ENCODE results near the gene RAB8A. TPM values are rescaled to one million over a fixed set of nuclear protein-coding genes. Genes with fewer than 3 reads are reported as not detected.

RAB8A gene
- total and polyA plus RNA-seq, 2 donors from 2014 or later, result 38.5 to 75.6 TPM

GRCh38 chr19:16153582-16154336 is 42.1 kb downstream of the RAB8A start:
- H3K4me1 ChIP-seq (ENCODE audit: control insufficient read depth in 2 of 3, insufficient read depth in 2 of 3, low read depth in 1 of 3, low read length in 3 of 3), result no peaks in the 10 kb centered on the region

GRCh38 chr19:16154557-16154956 is 42.9 kb downstream of the RAB8A start:
- intact Hi-C loops (cut with DNase I), result no loop called here
- Histone ChIP-seq H3K27ac (ENCODE audit: low read depth in 2 of 2, low read length in 2 of 2) (no peak overlapping the region), H3K9ac (ENCODE audit: low read length in 3 of 3) (no peak overlapping the region), H3K4me3 (ENCODE audit: low read length in 3 of 3) (no peak overlapping the region), H3K36me3 (ENCODE audit: control insufficient read depth in 2 of 3, insufficient read depth in 3 of 3, low read length in 3 of 3) (no peaks in the 10 kb centered on the region), H3K27me3 (ENCODE audit: control insufficient read depth, insufficient read depth, low read length) (no peaks in the 10 kb centered on the region), H3K9me3 (ENCODE audit: control insufficient read depth in 2 of 3, insufficient read depth in 1 of 3, low read length in 3 of 3) (no peaks in the 10 kb centered on the region), H3K4me1 (ENCODE audit: control insufficient read depth in 2 of 3, insufficient read depth in 2 of 3, low read depth in 1 of 3, low read length in 3 of 3) (no peaks in the 10 kb centered on the region)
- no peak for TF ChIP-seq CTCF (IDR thresholded peaks at IDR 0.05; ENCODE audit: borderline replicate concordance, extremely low read depth, insufficient read depth)
- FAIRE-seq, result no peak
- no peak for DNase-seq

More at GRCh38 chr19:16153582-16154336, 42.1 kb downstream of the RAB8A start:
- Histone ChIP-seq H3K9me3 (ENCODE audit: control insufficient read depth in 2 of 3, insufficient read depth in 1 of 3, low read length in 3 of 3) (no peaks in the 10 kb centered on the region), H3K4me3 (ENCODE audit: low read length in 3 of 3) (no peak overlapping the region), H3K36me3 (ENCODE audit: control insufficient read depth in 2 of 3, insufficient read depth in 3 of 3, low read length in 3 of 3) (no peaks in the 10 kb centered on the region), H3K27ac (ENCODE audit: low read depth in 2 of 2, low read length in 2 of 2) (no peak overlapping the region), H3K9ac (ENCODE audit: low read length in 3 of 3) (no peak overlapping the region), H3K27me3 (ENCODE audit: control insufficient read depth, insufficient read depth, low read length) (no peaks in the 10 kb centered on the region)
- DNase-seq (no peak), FAIRE-seq (no peak)
- no peak for TF ChIP-seq CTCF (IDR thresholded peaks at IDR 0.05; ENCODE audit: borderline replicate concordance, extremely low read depth, insufficient read depth)
- intact Hi-C loops (cut with DNase I), result no loop called here

- H3K4me3 ChIP-seq (ENCODE audit: low read length in 3 of 3), result no peak overlapping the region
- intact Hi-C loops (cut with DNase I), result no loop called here
- no peak for DNase-seq
- H3K9me3 ChIP-seq (ENCODE audit: control insufficient read depth in 2 of 3, insufficient read depth in 1 of 3, low read length in 3 of 3), result no peaks in the 10 kb centered on the region
- H3K36me3 ChIP-seq (ENCODE audit: control insufficient read depth in 2 of 3, insufficient read depth in 3 of 3, low read length in 3 of 3), result no peaks in the 10 kb centered on the region
- H3K9ac ChIP-seq (ENCODE audit: low read length in 3 of 3), result no peak overlapping the region
- H3K27ac ChIP-seq (ENCODE audit: low read depth in 2 of 2, low read length in 2 of 2), result no peak overlapping the region
- H3K27me3 ChIP-seq (ENCODE audit: control insufficient read depth, insufficient read depth, low read length), result no peaks in the 10 kb centered on the region
- FAIRE-seq, result no peak
- no peak for TF ChIP-seq CTCF (IDR thresholded peaks at IDR 0.05; ENCODE audit: borderline replicate concordance, extremely low read depth, insufficient read depth)
- H3K4me1 ChIP-seq (ENCODE audit: control insufficient read depth in 2 of 3, insufficient read depth in 2 of 3, low read depth in 1 of 3, low read length in 3 of 3), result no peaks in the 10 kb centered on the region
Observed at GRCh38 chr19:16155128-16155527, 43.4 kb downstream of the RAB8A start.

All from kidney (tissue), 14 donors.